ENCODE measurements around the gene INPP5A.

Gene INPP5A

DNA sequence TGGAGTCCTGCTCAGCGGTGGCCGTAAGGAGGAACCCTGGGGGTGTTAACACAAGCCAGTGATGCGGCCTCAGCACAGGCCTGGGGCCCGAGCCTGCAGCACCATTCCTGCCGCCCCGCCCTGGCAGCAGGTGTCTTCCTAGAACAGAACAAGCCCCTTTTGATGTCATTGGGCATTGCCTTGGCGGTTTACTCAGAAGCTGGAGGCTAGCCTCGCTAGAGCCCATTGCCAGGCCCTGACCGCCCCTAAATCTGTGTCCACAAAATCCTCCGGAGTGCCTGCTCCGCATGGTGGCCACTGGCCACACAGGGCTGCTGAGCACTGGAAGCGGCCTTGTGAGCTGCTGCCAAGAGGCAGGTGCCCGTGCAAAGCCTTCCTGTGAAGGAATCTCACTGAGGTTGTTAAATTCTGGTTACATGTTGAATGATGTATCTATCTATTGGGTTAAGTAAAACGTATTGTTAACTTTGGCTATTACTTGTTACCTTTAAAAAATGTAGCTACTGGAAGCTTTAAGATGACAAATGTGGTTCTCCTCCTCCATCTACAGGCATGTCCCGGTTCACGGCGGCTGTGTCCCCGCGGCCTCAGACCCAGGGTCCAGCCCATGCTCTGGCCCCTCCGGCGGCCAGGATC is 1.2 kb upstream of the INPP5A start:
- TF ChIP-seq, protein P1, sequence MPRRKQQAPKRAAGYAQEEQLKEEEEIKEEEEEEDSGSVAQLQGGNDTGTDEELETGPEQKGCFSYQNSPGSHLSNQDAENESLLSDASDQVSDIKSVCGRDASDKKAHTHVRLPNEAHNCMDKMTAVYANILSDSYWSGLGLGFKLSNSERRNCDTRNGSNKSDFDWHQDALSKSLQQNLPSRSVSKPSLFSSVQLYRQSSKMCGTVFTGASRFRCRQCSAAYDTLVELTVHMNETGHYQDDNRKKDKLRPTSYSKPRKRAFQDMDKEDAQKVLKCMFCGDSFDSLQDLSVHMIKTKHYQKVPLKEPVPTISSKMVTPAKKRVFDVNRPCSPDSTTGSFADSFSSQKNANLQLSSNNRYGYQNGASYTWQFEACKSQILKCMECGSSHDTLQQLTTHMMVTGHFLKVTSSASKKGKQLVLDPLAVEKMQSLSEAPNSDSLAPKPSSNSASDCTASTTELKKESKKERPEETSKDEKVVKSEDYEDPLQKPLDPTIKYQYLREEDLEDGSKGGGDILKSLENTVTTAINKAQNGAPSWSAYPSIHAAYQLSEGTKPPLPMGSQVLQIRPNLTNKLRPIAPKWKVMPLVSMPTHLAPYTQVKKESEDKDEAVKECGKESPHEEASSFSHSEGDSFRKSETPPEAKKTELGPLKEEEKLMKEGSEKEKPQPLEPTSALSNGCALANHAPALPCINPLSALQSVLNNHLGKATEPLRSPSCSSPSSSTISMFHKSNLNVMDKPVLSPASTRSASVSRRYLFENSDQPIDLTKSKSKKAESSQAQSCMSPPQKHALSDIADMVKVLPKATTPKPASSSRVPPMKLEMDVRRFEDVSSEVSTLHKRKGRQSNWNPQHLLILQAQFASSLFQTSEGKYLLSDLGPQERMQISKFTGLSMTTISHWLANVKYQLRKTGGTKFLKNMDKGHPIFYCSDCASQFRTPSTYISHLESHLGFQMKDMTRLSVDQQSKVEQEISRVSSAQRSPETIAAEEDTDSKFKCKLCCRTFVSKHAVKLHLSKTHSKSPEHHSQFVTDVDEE (CRISPR knock-in tag; IDR thresholded peaks at IDR 0.05): no peak
- TF ChIP-seq CSRNP3 (CRISPR knock-in tag; IDR thresholded peaks at IDR 0.05) (no peak), OSR1 (CRISPR knock-in tag; IDR thresholded peaks at IDR 0.05) (no peak), ISL1 (CRISPR knock-in tag; IDR thresholded peaks at IDR 0.05) (no peak), GLIS3 (CRISPR knock-in tag; IDR thresholded peaks at IDR 0.05) (no peak)
- TF ChIP-seq, protein P2, sequence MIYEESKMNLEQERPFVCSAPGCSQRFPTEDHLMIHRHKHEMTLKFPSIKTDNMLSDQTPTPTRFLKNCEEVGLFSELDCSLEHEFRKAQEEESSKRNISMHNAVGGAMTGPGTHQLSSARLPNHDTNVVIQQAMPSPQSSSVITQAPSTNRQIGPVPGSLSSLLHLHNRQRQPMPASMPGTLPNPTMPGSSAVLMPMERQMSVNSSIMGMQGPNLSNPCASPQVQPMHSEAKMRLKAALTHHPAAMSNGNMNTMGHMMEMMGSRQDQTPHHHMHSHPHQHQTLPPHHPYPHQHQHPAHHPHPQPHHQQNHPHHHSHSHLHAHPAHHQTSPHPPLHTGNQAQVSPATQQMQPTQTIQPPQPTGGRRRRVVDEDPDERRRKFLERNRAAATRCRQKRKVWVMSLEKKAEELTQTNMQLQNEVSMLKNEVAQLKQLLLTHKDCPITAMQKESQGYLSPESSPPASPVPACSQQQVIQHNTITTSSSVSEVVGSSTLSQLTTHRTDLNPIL (CRISPR knock-in tag; IDR thresholded peaks at IDR 0.05; ENCODE audit: low read depth): no peak
- peak; percentile 22 for ATAC-seq

- TF ChIP-seq ZFP30 (CRISPR knock-in tag; IDR thresholded peaks at IDR 0.05) (no peak), ARNTL (CRISPR knock-in tag; IDR thresholded peaks at IDR 0.05; ENCODE audit: borderline replicate concordance, low read depth) (no peak), BACH2 (CRISPR knock-in tag; IDR thresholded peaks at IDR 0.05; ENCODE audit: borderline replicate concordance) (no peak), CSDC2 (CRISPR knock-in tag; IDR thresholded peaks at IDR 0.05) (0 out of 2 replicates have a peak, but pooled peaks have one; percentile 12), SNAI2 (CRISPR knock-in tag; IDR thresholded peaks at IDR 0.05) (0 out of 2 replicates have a peak, but pooled peaks have one; percentile 17), ZNF8 (CRISPR knock-in tag; IDR thresholded peaks at IDR 0.05) (peak; percentile 20; the same call in 1 of the 2 replicates), RARB (CRISPR knock-in tag; IDR thresholded peaks at IDR 0.05) (no peak), ISL1 (CRISPR knock-in tag; IDR thresholded peaks at IDR 0.05) (no peak), PATZ1 (CRISPR knock-in tag; IDR thresholded peaks at IDR 0.05; ENCODE audit: borderline replicate concordance) (no peak)
- peak; percentile 88 for ATAC-seq
These were observed 507 bp upstream of the INPP5A start for GRCh38 chr10:132536877-132537683.

DNA sequence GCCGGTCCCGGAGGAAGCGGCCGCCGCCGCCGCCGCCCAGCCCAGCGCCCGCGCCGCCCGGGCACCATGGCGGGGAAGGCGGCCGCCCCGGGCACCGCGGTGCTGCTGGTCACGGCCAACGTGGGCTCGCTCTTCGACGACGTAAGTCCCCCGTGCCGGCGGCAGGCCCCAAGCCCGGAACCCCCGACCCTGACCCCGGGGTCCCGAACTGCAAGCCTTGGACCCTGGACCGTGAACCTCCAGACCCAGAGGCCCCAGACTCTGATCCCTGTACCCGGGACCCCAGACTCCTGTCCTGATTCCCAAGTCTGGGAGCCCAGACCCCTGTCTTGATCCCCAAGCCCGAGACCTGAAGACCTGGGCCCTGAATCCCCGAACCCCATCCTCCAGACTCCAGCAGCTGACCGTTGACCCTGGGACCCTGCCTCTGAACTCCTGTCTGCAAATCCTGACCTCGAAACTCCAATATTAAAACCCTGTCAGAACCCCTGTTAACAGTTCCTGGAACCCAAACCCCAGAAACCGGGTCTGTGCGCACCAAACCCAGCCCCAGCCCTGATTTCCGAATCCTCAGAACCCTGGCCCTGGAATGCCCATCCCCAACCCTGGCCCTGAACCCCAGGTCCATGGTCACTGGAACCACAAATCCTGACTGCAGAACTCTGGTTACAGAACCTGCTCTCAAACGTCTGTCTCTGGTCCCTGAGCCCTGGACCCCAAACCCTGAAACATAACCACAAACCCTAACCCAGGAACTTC is 623 bp downstream of the INPP5A start:
- ATAC-seq: no peak
- TF ChIP-seq ZFP3 (CRISPR knock-in tag; IDR thresholded peaks at IDR 0.05) (no peak), ESRRG (CRISPR knock-in tag; IDR thresholded peaks at IDR 0.05) (no peak), ISL1 (CRISPR knock-in tag; IDR thresholded peaks at IDR 0.05) (no peak), SNAI2 (CRISPR knock-in tag; IDR thresholded peaks at IDR 0.05) (no peak), CSRNP3 (CRISPR knock-in tag; IDR thresholded peaks at IDR 0.05) (no peak), POU6F1 (CRISPR knock-in tag; IDR thresholded peaks at IDR 0.05; ENCODE audit: borderline replicate concordance, low read depth) (no peak), ZNF70 (CRISPR knock-in tag; IDR thresholded peaks at IDR 0.05) (no peak), ZNF565 (CRISPR knock-in tag; conservative IDR thresholded peaks at IDR 0.05; ENCODE audit: low read depth) (no peak), RARB (CRISPR knock-in tag; IDR thresholded peaks at IDR 0.05) (no peak)
- TF ChIP-seq, protein P2 (CRISPR knock-in tag; IDR thresholded peaks at IDR 0.05; ENCODE audit: low read depth): no peak
- TF ChIP-seq, protein P1 (CRISPR knock-in tag; IDR thresholded peaks at IDR 0.05): no peak

Data from SK-N-SH treated with all-trans-retinoic acid at 6 μM for 48 hours (cell line).